Measurements from ENCODE around the gene TIPIN. TPM values are rescaled to one million over a fixed set of nuclear protein-coding genes. Genes with fewer than 3 reads are reported as not detected.
A peak's percentile ranks its signal among the peaks of the same experiment; 100 is the strongest.

The TIPIN gene
- polyA plus RNA-seq, 3 donors, result 1.4 to 4.0 (median 3.7) TPM

GRCh38 chr15:66404122-66404521 is 47.6 kb upstream of the TIPIN start:
- H3K27ac Mint-ChIP-seq, result peak overlapping the region in 1 of 7 donors; percentile 19
- H3K4me1 ChIP-seq (ENCODE audit: control insufficient read depth in 1 of 2, insufficient read depth in 2 of 2, low read length in 2 of 2), result peaks cover 36 to 60% of the 10 kb centered on the region in 2 donors
- peaks cover 100% of the 10 kb centered on the region for H4K20me1 ChIP-seq (ENCODE audit: insufficient read depth, low read length)

GRCh38 chr15:66403323-66403722 is 46.8 kb upstream of the TIPIN start:
- Histone ChIP-seq H4K20me1 (ENCODE audit: insufficient read depth, low read length) (peaks cover 100% of the 10 kb centered on the region), H3K4me1 (ENCODE audit: control insufficient read depth in 1 of 2, insufficient read depth in 2 of 2, low read length in 2 of 2) (peaks cover 28 to 52% of the 10 kb centered on the region in 2 donors), H3K27ac (ENCODE audit: low read depth in 1 of 2, low read length in 2 of 2) (no peak overlapping the region), H3K9ac (ENCODE audit: insufficient read depth, low read length, poor library complexity, severe bottlenecking) (no peak overlapping the region), H3K4me2 (replicated peaks; ENCODE audit: extremely low read depth, low read length, poor library complexity, severe bottlenecking) (no peak overlapping the region), H3K9me3 (replicated peaks in 1 of 2; ENCODE audit: control insufficient read depth in 1 of 2, insufficient read depth in 1 of 2, low read length in 2 of 2) (no peaks in the 10 kb centered on the region), H3K27me3 (ENCODE audit: control insufficient read depth in 2 of 2, insufficient read depth in 2 of 2, low read length in 2 of 2) (no peaks in the 10 kb centered on the region), H3K79me2 (ENCODE audit: insufficient read depth, low read length) (peaks cover 100% of the 10 kb centered on the region), H3K36me3 (replicated peaks in 1 of 2; ENCODE audit: control insufficient read depth in 1 of 2, insufficient read depth in 2 of 2, low read length in 2 of 2) (peaks cover 4 to 20% of the 10 kb centered on the region in 2 donors), H2AFZ (ENCODE audit: insufficient read depth, low read depth, low read length, poor library complexity, severe bottlenecking) (no peak overlapping the region), H3K4me3 (replicated peaks in 1 of 3; ENCODE audit: low read depth in 2 of 3, low read length in 3 of 3) (no peak overlapping the region)
- Mint-ChIP-seq H3K9me3 (no peaks in the 10 kb centered on the region), H3K27ac (no peak overlapping the region), H3K4me1 (peaks cover 69% of the 10 kb centered on the region), H3K36me3 (peaks cover 29 to 30% of the 10 kb centered on the region in 2 donors), H3K27me3 (ENCODE audit: low read depth in 3 of 3) (no peaks in the 10 kb centered on the region), H3K4me3 (no peak overlapping the region)
- 95% methylated on average over 4 of the region's 5 CpGs for WGBS (ENCODE audit: insufficient coverage)
- no peak for TF ChIP-seq CTCF (IDR thresholded peaks at IDR 0.05)
- intact Hi-C loops (cut with micrococcal nuclease), result no loop called here
- no peak for DNase-seq

More at GRCh38 chr15:66404122-66404521, 47.6 kb upstream of the TIPIN start:
- Histone ChIP-seq H3K9ac (ENCODE audit: insufficient read depth, low read length, poor library complexity, severe bottlenecking) (no peak overlapping the region), H3K9me3 (replicated peaks in 1 of 2; ENCODE audit: control insufficient read depth in 1 of 2, insufficient read depth in 1 of 2, low read length in 2 of 2) (no peaks in the 10 kb centered on the region), H3K4me2 (replicated peaks; ENCODE audit: extremely low read depth, low read length, poor library complexity, severe bottlenecking) (peak overlapping the region; percentile 56), H2AFZ (ENCODE audit: insufficient read depth, low read depth, low read length, poor library complexity, severe bottlenecking) (no peak overlapping the region), H3K36me3 (replicated peaks in 1 of 2; ENCODE audit: control insufficient read depth in 1 of 2, insufficient read depth in 2 of 2, low read length in 2 of 2) (peaks cover 4 to 15% of the 10 kb centered on the region in 2 donors), H3K4me3 (replicated peaks in 1 of 3; ENCODE audit: low read depth in 2 of 3, low read length in 3 of 3) (no peak overlapping the region), H3K79me2 (ENCODE audit: insufficient read depth, low read length) (peaks cover 100% of the 10 kb centered on the region), H3K27ac (ENCODE audit: low read depth in 1 of 2, low read length in 2 of 2) (no peak overlapping the region), H3K27me3 (ENCODE audit: control insufficient read depth in 2 of 2, insufficient read depth in 2 of 2, low read length in 2 of 2) (no peaks in the 10 kb centered on the region)
- DNase-seq, result no peak
- Mint-ChIP-seq H3K27me3 (ENCODE audit: low read depth in 3 of 3) (no peaks in the 10 kb centered on the region), H3K36me3 (peaks cover 22 to 26% of the 10 kb centered on the region in 2 donors), H3K4me1 (peaks cover 77% of the 10 kb centered on the region), H3K9me3 (peaks cover 0 to 2% (median 0%) of the 10 kb centered on the region in 7 donors), H3K4me3 (peak overlapping the region in 1 of 2 donors; percentile 91)
- TF ChIP-seq CTCF (IDR thresholded peaks at IDR 0.05), result no peak
- 92% methylated on average over 3 of the region's 8 CpGs for WGBS (ENCODE audit: insufficient coverage)
- intact Hi-C loops (cut with micrococcal nuclease), result no loop called here

All from CD14-positive monocyte (primary cell).